H1 (cell line): ENCODE measurements around the gene CNDP2. TPM values are rescaled to one million over a fixed set of nuclear protein-coding genes. Genes with fewer than 3 reads are reported as not detected.

Experiments used
- ASH2L ChIP-seq: fragments of 200-600, 300-600 bp; sonication (generic); IDR thresholded peaks from one replicate; pipeline ENCODE4 v1.7.1; 2017; ENCODE audit warnings: low read length
- EGR1 ChIP-seq: IDR thresholded peaks from 2 replicates; pipeline ENCODE4 v1.6.1; 2011; ENCODE audit warnings: low read depth, low read length, borderline replicate concordance
- KDM4A ChIP-seq: IDR thresholded peaks from one replicate; pipeline ENCODE4 v1.7.1; 2012; ENCODE audit warnings: low read depth, mild to moderate bottlenecking, moderate library complexity, low read length, inconsistent platforms; ENCODE audit not compliant: severe bottlenecking
- KDM5A ChIP-seq: fragments of 200-600 bp; IDR thresholded peaks from 2 replicates; pipeline ENCODE4 v1.7.1; 2012; ENCODE audit warnings: mild to moderate bottlenecking, low read length, inconsistent platforms, mixed read lengths
- POU5F1 ChIP-seq: IDR thresholded peaks from 2 replicates; pipeline ENCODE4 v1.6.1; 2011; ENCODE audit warnings: low read depth, mild to moderate bottlenecking, low read length, moderate library complexity
- SIN3A ChIP-seq, 2 experiments: IDR thresholded peaks in 1 of 2; conservative IDR thresholded peaks in 1 of 2; 2 replicates each; pipeline ENCODE4 v1.6.1; 2011 to 2012; ENCODE audit warnings: low read length in 2 of 2, improper control_type of control experiment in 1 of 2, low read depth in 1 of 2, mild to moderate bottlenecking in 1 of 2
- TAF7 ChIP-seq: optimal IDR thresholded peaks from 2 replicates; pipeline ENCODE3; 2011; ENCODE audit warnings: low read depth, mild to moderate bottlenecking, inconsistent platforms, low read length, moderate library complexity, borderline replicate concordance
- polyA plus RNA-seq, 7 experiments: library from polyadenylated mRNA; depleted of rRNA in 3 of 7; stranded (reverse) in 5 of 7; unstranded in 2 of 7; fragments of >200 nt in 5 of 7; fragments of 200-250 nt in 2 of 7; gene quantifications; 1 replicate in 5 of 7; 2 replicates in 1 of 7; 4 replicates in 1 of 7; pipeline versions ENCODE4 v1.2.1 to v1.2.3, GENCODE V29; 2011 to 2013; ENCODE audit warnings: missing spikeins in 2 of 7, mixed read lengths in 2 of 7
- total RNA-seq: library from RNA; stranded (reverse); fragmentation: NEBNext Ultra II Directional; extraction: Animal tissue kit (Norgen Biotek cat#: 25700); gene quantifications from 2 replicates; pipeline ENCODE4 v1.2.1, GENCODE V29; 2021

Gene CNDP2
- total and polyA plus RNA-seq, 2 of the 8 experiments (the other 6 are each of a cell fraction or from before 2014, with no cell fraction given), result 71.8 to 243 TPM

DNA sequence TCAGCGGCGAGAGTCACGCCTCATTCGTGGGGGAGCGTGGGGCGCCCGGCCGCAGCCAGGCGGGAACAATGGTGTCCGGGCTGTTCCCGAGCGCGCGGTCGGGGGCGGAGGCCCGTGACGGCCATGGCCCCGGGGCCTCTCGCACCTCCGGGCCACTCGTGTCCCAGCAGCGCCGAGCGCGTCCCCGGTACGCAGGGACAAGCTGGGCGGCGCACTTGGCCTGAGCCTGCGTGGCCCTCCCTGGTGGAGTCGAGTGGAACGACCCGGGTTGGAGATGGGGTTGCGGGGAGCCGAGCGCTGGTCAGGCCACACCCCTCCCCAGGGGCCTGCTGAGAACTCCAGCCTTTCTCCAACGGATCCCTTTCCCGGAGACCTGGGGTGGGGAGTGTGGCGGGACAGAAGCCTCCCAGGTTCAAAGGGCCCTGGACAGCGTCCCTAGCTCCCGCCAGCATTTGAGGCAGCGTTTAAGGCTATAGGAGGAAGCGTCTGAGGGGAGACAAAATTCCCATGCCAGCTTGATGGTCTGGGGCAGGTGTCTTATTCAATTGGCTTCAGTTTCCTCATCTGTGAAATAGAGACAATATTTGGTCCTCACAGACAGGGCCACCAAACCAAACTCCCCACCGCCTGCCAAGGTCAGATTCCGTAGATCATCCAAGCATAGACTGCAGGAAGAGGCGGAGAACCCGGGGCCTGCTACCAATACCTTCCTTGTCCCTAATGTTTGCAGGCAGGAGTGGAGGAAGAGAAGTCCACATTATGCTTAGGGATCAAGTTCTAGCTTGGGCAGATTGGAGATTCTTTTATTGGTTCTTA, 553 bp downstream of the CNDP2 start (continued):
- TF ChIP-seq TAF7 (no peak), POU5F1 (no peak), EGR1 (no peak), KDM5A (no peak), ASH2L (peak; percentile 70), KDM4A (peak; percentile 54), SIN3A (conservative IDR thresholded peaks at IDR 0.05 in 1 of 2, IDR thresholded peaks at IDR 0.05 in 1 of 2; ENCODE audit: low read depth in 1 of 2, low read length in 2 of 2) (0 out of 4 replicates have a peak, but pooled peaks have one; percentile 34 to 47)
